Activated B cell treated with CpG ODN at 0.5 μM for 24 hours (primary cell): ENCODE measurements around the gene RSPRY1. TPM values are rescaled to one million over a fixed set of nuclear protein-coding genes. Genes with fewer than 3 reads are reported as not detected.

ENCODE experiments used
- ATAC-seq: fragments of 200-7000 bp; cut with Tn5 transposase; one replicate; pipeline ENCODE4 v1.10.0; 2021; ENCODE audit warnings: low read depth, mild to moderate bottlenecking, moderate library complexity
- CTCF ChIA-PET: fragments of 350-600 bp; sonication (Branson Sonifier 250); formaldehyde crosslinking; loops from one replicate; lab custom pipeline; 2021; ENCODE audit warnings: antibody characterized with exemption; lab: Charles Lee
- POLR2A ChIA-PET: fragments of 350-600 bp; sonication (Branson Sonifier 250); formaldehyde crosslinking; loops from one replicate; lab custom pipeline; 2021; ENCODE audit warnings: antibody characterized with exemption; lab: Charles Lee
- DNase-seq: peaks from one replicate; pipeline ENCODE4 v3.0.0; 2022
- H3K27ac Mint-ChIP-seq: one replicate; pipeline ENCODE4 v1.8.0; 2020; ENCODE audit warnings: mixed read lengths
- H3K27me3 Mint-ChIP-seq: one replicate; pipeline ENCODE4 v1.8.0; 2021; ENCODE audit warnings: mixed read lengths
- H3K36me3 Mint-ChIP-seq: one replicate; pipeline ENCODE4 v1.8.0; 2021; ENCODE audit warnings: low read depth, mixed read lengths
- H3K4me1 Mint-ChIP-seq: one replicate; pipeline ENCODE4 v1.8.0; 2021; ENCODE audit warnings: mixed read lengths
- H3K4me3 Mint-ChIP-seq: one replicate; pipeline ENCODE4 v1.8.0; 2020; ENCODE audit warnings: mild to moderate bottlenecking, mixed read lengths
- H3K9me3 Mint-ChIP-seq: one replicate; pipeline ENCODE4 v1.8.0; 2020; ENCODE audit warnings: mixed read lengths
- intact Hi-C: fragments of 100-400 bp; cut with micrococcal nuclease; formaldehyde crosslinking; loops from one replicate; pipeline ENCODE4 v1.15.1; 2024
- total RNA-seq: library from RNA; stranded (reverse); gene quantifications from 2 replicates; pipeline ENCODE4 v1.2.3, GENCODE V29; 2022
- TF ChIP-seq, protein P1 (sequence below): fragments of 200-600 bp; IDR thresholded peaks from one replicate; pipeline ENCODE4 v1.8.0; 2022; ENCODE audit warnings: antibody characterized with exemption, mild to moderate bottlenecking

Gene RSPRY1
- total RNA-seq, 1 donor from 2014 or later = 39.9 TPM

DNA sequence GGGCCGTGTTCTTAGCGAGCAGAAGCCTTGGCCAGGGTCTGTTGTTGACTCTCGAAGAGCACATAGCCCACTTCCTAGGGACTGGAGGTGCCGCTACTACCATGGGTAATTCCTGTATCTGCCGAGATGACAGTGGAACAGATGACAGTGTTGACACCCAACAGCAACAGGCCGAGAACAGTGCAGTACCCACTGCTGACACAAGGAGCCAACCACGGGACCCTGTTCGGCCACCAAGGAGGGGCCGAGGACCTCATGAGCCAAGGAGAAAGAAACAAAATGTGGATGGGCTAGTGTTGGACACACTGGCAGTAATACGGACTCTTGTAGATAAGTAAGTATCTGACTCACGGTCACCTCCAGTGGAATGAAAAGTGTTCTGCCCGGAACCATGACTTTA, 18.5 kb downstream of the RSPRY1 start:
- ATAC-seq = no peak
- Mint-ChIP-seq H3K27me3 (no peaks in the 10 kb centered on the region), H3K9me3 (no peaks in the 10 kb centered on the region), H3K27ac (no peak overlapping the region), H3K4me3 (no peak overlapping the region), H3K4me1 (peaks cover 2% of the 10 kb centered on the region), H3K36me3 (peaks cover 43% of the 10 kb centered on the region)
- ChIA-PET CTCF (no interaction called here), POLR2A (interaction anchor here (0.6 to 0.7 kb wide), 2 partner anchors 42 to 666 kb away, joined by 3 read pairs; no protein-coding TSS in a partner anchor)
- DNase-seq = no peak
- TF ChIP-seq, protein P1, sequence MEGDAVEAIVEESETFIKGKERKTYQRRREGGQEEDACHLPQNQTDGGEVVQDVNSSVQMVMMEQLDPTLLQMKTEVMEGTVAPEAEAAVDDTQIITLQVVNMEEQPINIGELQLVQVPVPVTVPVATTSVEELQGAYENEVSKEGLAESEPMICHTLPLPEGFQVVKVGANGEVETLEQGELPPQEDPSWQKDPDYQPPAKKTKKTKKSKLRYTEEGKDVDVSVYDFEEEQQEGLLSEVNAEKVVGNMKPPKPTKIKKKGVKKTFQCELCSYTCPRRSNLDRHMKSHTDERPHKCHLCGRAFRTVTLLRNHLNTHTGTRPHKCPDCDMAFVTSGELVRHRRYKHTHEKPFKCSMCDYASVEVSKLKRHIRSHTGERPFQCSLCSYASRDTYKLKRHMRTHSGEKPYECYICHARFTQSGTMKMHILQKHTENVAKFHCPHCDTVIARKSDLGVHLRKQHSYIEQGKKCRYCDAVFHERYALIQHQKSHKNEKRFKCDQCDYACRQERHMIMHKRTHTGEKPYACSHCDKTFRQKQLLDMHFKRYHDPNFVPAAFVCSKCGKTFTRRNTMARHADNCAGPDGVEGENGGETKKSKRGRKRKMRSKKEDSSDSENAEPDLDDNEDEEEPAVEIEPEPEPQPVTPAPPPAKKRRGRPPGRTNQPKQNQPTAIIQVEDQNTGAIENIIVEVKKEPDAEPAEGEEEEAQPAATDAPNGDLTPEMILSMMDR = no peak
- intact Hi-C loops = no loop called here

DNA sequence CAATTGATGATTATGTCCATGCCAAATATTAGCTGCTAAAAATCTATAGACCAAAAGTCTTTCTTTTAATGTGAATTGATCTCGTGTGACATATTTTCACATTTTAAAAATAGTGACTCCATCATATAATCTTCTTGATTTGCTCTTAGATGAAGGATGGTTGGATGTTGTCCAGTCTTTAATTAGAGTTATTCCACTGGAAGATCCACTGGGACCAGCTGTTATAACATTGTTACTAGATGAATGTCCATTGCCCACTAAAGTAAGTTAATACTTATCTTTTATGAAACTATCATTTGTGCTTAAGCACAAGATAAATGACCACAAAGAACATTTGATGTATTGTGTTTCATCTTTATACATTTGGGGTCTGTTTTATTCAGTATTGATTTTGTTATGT, 22.8 kb downstream of the RSPRY1 start:
- DNase-seq (no peak), ATAC-seq (no peak)
- Mint-ChIP-seq H3K27me3 (no peaks in the 10 kb centered on the region), H3K9me3 (no peaks in the 10 kb centered on the region), H3K27ac (no peak overlapping the region), H3K4me1 (no peaks in the 10 kb centered on the region), H3K4me3 (no peak overlapping the region), H3K36me3 (peaks cover 74% of the 10 kb centered on the region)
- TF ChIP-seq, protein P1 = no peak
- intact Hi-C loops = no loop called here
- ChIA-PET CTCF (no interaction called here), POLR2A (no interaction called here)

DNA sequence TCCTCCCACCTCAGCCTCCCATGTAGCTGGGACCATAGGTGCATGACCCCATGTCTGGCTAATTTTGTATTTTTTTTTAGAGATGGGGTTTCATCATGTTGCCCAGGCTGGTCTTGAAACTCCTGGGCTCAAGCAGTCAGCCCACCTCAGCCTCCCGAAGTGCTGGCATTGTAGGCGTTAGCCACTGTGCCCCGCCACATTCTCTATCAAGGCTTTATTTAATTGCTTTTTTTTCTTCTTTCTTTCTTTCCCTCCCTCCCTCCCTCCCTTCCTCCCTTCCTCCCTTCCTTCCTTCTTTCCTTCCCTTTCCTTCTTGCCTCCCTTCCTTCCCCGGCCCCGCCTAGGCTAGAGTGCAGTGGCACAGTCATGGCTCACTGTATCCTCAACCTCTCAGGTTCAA, 23.7 kb downstream of the RSPRY1 start:
- DNase-seq (no peak), ATAC-seq (no peak)
- POLR2A ChIA-PET = no interaction called here
- H3K36me3 Mint-ChIP-seq = peaks cover 79% of the 10 kb centered on the region
- no peaks in the 10 kb centered on the region for H3K4me1 Mint-ChIP-seq
- no peak overlapping the region for H3K4me3 Mint-ChIP-seq
- TF ChIP-seq, protein P1 = no peak
- H3K27ac Mint-ChIP-seq = no peak overlapping the region
- intact Hi-C loops = no loop called here
- CTCF ChIA-PET = no interaction called here
- no peaks in the 10 kb centered on the region for H3K9me3 Mint-ChIP-seq
- H3K27me3 Mint-ChIP-seq = no peaks in the 10 kb centered on the region

DNA sequence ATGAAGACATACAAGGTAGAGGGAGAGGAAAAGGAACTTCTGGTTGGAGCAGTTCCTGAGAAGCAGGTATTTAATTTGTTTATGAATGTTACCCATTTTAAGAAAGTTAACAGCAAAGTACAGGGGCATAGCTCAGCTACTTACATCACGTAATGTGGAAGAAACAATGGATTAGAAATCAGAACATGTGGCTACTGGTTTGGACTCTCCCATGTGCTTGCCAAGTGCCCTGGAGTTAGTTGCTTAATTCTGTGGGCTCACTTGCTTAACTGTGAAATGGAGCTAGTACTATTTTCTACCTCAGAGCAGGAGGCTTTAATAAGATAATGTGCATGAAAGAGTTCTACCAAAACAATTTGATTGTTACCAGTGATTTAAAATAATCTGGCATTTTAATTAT, 27.3 kb downstream of the RSPRY1 start:
- TF ChIP-seq, protein P1 = no peak
- DNase-seq = no peak
- H3K27ac Mint-ChIP-seq = no peak overlapping the region
- H3K4me1 Mint-ChIP-seq = no peaks in the 10 kb centered on the region
- CTCF ChIA-PET = no interaction called here
- POLR2A ChIA-PET = no interaction called here
- H3K9me3 Mint-ChIP-seq = peaks cover 15% of the 10 kb centered on the region
- no peaks in the 10 kb centered on the region for H3K27me3 Mint-ChIP-seq
- no peak overlapping the region for H3K4me3 Mint-ChIP-seq
- ATAC-seq = no peak
- H3K36me3 Mint-ChIP-seq = peaks cover 82% of the 10 kb centered on the region
- intact Hi-C loops = no loop called here

DNA sequence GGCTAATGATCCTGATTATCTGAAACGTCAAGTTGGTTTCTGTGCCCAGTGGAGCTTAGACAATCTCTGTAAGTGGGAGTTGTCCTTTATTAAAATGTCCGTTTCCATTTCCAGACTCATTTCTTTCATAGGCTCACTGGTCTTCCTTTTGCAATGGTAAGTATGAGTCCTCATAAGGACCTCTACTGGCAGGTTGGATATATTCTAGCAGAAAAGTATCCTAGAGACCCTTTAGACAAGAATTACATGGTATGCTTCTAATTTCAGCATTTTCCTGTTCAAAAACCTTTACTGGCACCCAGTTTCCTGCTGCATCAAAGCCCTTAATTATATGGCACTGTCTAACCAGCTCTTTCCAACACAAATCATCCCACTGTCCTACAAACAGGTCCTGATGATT, 30.8 kb downstream of the RSPRY1 start:
- no peak for DNase-seq
- Mint-ChIP-seq H3K4me3 (no peak overlapping the region), H3K36me3 (peaks cover 90% of the 10 kb centered on the region)

More for the DNA sequence above, 30.8 kb downstream of the RSPRY1 start:
- intact Hi-C loops = no loop called here
- ChIA-PET CTCF (no interaction called here), POLR2A (no interaction called here)
- peaks cover 20% of the 10 kb centered on the region for H3K9me3 Mint-ChIP-seq
- no peaks in the 10 kb centered on the region for H3K27me3 Mint-ChIP-seq
- TF ChIP-seq, protein P1 = no peak
- no peak overlapping the region for H3K27ac Mint-ChIP-seq
- no peaks in the 10 kb centered on the region for H3K4me1 Mint-ChIP-seq
- ATAC-seq = no peak
